SH-SY5Y (cell line): ENCODE measurements around the gene CTNND2.

Experiments
- GATA2 ChIP-seq: IDR thresholded peaks from 2 replicates; pipeline ENCODE4 v1.6.1; 2011; ENCODE audit warnings: mild to moderate bottlenecking, low read depth, low read length
- GATA3 ChIP-seq: IDR thresholded peaks from 2 replicates; pipeline ENCODE4 v1.6.1; 2011; ENCODE audit warnings: low read depth, mild to moderate bottlenecking, low read length, moderate library complexity

GRCh38 chr5:11622785-11623184 is 281.5 kb downstream of the CTNND2 start:
- TF ChIP-seq GATA2, result no peak
- no peak for TF ChIP-seq GATA3
